HTERT RPE-1 (cell line): ENCODE measurements around the gene MIXL1.
"Not testable (repeated sequence)": the region's sequence is repeated elsewhere in the genome, so short reads cannot be mapped to it uniquely, and the experiment has no call there.

Experiments
- in situ Hi-C: fragments of 300-500 bp; cut with MboI; formaldehyde crosslinking; loops from 4 replicates; pipeline ENCODE4 v1.14.3; 2020; ENCODE audit warnings: low sequenced_read_pairs

The MIXL1 gene

DNA sequence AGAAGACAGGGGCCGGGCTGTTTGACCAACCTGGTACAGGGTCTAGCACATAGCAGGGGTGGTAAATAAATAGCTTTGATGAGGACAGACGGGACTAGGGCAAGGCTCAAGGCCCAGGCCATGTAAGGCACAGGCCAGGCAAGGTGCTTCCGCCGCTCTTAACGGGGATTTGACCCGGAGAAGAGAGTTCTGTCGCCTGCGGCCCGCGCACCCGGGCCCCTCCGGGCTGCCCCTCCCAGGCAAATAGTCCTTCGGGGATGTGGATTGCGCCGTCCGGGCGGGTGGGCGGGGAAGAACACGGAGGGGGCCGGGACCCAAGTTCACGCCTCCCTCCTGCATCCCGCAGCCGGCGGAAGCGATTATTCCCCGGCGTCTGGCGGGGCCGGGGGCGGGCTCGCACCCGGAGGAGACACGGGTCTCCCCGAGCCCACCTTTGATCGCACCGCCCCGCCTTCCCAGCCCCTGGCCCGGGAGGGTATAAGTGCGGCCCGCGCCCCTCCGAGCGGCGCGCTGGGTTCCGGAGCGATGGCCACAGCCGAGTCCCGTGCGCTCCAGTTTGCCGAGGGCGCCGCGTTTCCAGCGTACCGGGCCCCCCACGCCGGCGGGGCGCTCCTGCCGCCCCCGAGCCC, at the start of gene MIXL1:
TSS of gene MIXL1 (plus strand) at position 508 of the 629 bp plus-strand sequence. CDS start at position 526, 18 bp downstream.
- in situ Hi-C loops, result no loop called here

DNA sequence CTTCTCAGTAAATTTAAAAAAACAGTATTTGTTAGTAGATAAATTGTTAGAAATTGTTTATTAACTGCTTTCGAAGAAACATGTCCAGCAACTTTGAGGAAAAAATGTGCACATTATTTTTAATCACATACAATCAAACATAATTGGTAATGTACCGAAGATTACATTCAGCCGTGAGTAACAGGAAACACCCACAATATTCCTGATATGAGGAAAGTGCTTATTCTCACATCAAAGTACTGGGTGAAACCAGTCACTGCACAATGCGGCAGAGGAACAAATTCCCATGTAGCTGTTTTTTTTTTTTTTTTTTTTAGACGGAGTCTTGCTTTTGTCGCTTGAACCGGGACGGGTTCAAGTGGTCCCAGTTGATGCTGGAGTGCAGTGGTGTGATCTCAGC, 46.6 kb upstream of the MIXL1 start:
- in situ Hi-C loops, result no loop called here

GRCh38 chr1:226181996-226182714, 41.3 kb upstream of the MIXL1 start:
- in situ Hi-C loops, result no loop called here

- in situ Hi-C loops, result no loop called here
Measured at GRCh38 chr1:226185141-226186036, 38.1 kb upstream of the MIXL1 start.

DNA sequence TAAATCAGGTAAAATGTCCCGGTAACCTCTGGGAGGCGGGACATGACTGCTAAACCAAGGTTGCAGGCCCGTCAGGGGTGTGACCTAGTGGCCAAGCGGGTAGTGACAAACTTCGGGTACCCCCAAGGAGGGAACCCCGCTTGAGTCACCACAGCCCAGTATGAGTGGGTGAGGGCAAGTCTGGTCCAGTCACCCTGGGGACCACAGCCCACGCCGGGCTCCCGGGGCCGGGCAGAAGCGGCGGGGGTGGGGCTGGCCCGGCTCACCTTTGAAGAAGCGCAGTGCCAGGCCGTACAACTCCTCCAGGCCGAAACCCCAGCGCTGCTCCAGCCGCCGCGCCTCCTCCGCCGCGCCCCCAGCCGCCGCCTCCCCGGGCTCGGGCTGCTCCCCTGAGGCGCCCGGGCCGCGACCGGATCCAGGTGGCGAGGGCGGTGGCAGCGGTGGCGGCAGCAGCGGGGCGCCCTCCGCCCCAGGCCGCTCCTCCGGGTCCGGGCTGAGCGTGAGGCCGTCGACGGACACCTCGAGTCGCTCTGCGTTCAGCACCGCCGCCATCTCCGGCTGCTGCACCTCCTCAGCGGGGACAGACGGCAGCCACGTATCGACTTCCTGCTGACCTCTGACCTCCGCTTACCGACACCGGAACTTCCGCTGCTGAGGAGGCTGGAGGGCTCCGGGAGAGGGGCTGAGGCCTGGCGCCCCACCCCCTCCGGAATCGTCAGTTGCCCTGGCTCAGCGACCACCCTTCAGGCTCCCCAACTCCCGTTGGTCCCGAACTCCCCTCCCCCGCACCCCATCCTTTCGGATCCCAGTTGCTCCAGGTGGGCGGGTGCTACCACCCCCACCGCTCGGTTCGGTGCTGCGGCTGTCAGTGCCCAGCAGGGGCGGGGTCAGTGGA, 37.1 kb upstream of the MIXL1 start, which contains the start of gene ACBD3:
TSS of gene ACBD3 (minus strand) at position 618 of the 895 bp plus-strand sequence. CDS start at position 552, 66 bp downstream.
- in situ Hi-C loops, result no loop called here

GRCh38 chr1:226187019-226187322, 36.5 kb upstream of the MIXL1 start:
- in situ Hi-C loops, result no loop called here

DNA sequence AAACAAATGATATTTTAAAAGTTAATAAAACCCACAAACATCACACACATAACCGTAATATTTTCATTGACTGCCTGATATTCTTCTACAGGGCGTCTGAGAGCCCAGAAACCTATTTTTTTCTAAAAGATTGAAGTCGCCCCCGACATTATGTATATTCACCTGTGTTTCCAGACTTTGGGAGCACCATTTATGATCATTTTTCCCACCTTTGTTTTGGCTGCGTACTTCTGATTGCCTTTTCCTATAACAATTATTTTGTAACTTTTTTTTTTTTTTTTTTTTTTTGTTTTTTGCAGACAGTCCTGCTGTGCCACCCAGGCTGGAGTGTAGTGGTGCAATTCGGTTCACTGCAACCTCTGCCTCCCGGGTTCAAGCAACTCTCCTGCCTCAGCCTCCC, 36.1 kb upstream of the MIXL1 start:
- in situ Hi-C loops, result no loop called here

GRCh38 chr1:226195144-226195543, 28.3 kb upstream of the MIXL1 start:
- in situ Hi-C loops, result no loop called here

GRCh38 chr1:226199971-226200370, 23.5 kb upstream of the MIXL1 start:
- in situ Hi-C loops, result no loop called here

DNA sequence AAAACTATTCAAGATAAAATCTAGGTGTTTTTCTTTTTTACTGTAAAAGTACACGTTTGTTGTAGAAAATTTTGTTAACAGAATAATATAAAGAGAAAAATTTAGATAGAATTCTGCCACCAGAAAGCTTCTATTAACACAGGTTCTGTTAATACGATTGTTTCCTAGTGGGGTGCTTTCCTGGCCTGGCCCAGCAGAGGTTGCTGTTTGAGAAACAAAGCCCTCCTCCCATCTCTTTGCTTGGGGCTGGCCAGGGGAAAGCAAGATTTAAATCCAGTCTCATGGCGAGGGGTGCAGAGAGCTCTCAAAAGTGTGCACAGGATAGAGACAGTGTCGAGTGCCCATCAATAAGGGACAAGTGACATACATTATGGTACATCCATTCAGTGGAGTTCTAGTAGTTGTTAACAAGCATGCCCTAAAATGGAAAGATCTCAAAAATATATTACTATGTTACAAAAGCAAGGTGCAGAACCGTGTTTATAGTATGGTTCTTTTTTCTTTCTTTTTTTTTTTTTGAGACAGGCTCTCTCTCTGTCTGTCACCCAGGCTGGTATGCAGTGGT, 22.4 kb upstream of the MIXL1 start:
- in situ Hi-C loops, result no loop called here

- in situ Hi-C loops, result no loop called here
Measured at GRCh38 chr1:226202246-226202645, 21.2 kb upstream of the MIXL1 start.

DNA sequence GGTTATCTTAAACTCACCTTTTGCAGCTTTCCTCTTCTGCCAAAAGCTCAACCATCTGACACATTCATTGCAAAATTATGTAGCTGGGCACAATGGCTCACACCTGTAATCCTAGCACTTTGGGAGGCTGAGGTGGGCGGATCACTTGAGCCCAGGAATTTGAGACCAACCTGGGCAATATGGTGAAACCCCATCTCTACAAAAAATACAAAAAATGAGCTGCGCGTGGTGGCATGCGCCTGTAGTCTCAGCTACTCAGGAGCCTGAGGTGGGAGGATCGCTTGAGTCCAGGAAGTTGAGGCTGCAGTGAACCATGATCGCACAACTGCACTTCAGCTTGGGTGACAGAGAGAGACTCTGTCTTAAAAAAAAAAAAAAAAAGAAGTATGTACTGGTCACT, 20.8 kb upstream of the MIXL1 start:
- in situ Hi-C loops, result not testable (repeated sequence)

- in situ Hi-C loops, result no loop called here
Measured at GRCh38 chr1:226203240-226203639, 20.2 kb upstream of the MIXL1 start.

- in situ Hi-C loops, result no loop called here
Measured at GRCh38 chr1:226203655-226204054, 19.8 kb upstream of the MIXL1 start.

- in situ Hi-C loops, result no loop called here
Measured at GRCh38 chr1:226204198-226204597, 19.3 kb upstream of the MIXL1 start.

GRCh38 chr1:226207048-226207447, 16.4 kb upstream of the MIXL1 start:
- in situ Hi-C loops, result no loop called here

DNA sequence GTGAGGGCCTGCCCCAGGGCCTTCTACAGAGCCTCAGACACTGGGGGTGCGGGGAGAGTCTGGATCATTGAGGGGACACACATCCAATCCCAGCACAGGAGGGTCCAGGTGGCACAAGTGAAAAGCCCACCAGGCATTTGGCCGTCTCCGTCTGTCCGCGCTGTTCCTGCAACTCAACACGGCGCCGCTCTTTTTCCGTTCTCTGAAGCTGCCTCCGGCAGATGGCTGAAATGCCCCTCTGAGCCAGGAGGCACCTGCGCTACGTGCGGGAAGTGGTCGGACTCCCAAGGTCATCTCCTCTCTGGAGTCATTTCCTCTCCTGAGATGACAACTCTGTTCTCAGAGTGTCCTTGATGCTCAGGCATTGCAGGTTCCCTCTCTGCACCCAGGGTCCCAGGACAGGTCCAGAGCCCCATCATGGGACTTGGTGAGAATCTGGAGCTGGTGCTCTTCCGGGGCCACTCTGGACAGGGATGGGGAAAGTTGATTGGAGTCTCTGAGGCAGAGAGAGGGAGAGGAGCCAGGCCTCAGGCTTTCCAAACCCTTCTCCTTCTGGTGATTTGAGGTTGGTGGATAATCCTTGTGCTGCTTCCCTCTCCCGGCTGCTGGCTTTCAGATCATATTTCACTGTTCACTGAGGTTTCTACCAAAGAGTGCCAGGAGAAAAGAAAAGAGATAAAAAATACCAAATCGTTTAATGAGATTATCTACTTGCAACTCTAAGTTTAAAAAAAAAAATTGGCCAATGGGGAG, 14.0 kb upstream of the MIXL1 start:
- in situ Hi-C loops, result no loop called here

DNA sequence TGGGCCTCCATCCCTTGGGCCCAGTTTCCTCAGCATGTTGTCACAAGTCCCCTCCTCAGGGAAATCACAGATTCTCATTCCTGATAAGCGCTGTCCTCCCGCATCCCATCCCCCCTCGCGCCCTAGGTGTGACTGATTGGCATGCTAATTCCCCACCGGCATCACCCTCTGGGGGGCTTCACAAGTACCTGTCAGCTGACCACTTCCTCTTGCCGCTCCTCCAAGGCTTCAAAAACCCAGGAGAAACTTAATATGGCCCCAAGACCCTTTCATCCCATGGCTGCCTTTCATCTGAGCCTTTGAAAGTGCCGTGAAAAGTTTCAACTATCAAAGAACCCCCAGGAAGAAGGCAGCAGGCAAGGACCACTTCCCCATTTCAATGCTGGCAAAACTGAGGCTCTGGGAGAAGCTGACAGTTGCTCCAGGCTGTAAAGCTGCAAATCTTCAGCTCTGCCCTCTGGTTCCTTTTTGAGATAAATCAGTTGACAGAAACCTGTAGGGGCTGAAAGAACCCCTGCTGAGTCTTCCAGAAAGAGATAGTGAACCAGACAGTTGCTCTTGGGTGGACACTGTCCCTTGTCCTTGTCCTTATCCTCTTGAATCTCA, 12.8 kb upstream of the MIXL1 start:
- in situ Hi-C loops, result no loop called here

- in situ Hi-C loops, result no loop called here
Measured at GRCh38 chr1:226211181-226211821, 12.2 kb upstream of the MIXL1 start.
